HG02938 (cell line): Measurements from ENCODE around the gene POF1B.

ENCODE experiments used
- ATAC-seq: cut with Tn5 transposase; IDR thresholded peaks from one replicate; pipeline ENCODE4 v1.9.1; 2021; ENCODE audit warnings: mild to moderate bottlenecking, moderate library complexity; ENCODE audit not compliant: unreplicated experiment

Gene POF1B

GRCh38 chrX:85243761-85244449, 135.6 kb downstream of the POF1B start, which contains the start of the genes SATL1 and ZNF711:
TSS of gene SATL1 (minus strand) at chrX:85243779. CDS start at chrX:85108968, 134,811 bp downstream.
TSS of gene ZNF711 (plus strand) at chrX:85243991. CDS start at chrX:85247573, 3,582 bp downstream.
- ATAC-seq: peak; percentile 45

GRCh38 chrX:85243155-85243554, 136.3 kb downstream of the POF1B start:
- ATAC-seq: no peak
